ENCODE measurements around the gene POU6F1. TPM values are rescaled to one million over a fixed set of nuclear protein-coding genes. Genes with fewer than 3 reads are reported as not detected.
A peak's percentile ranks its signal among the peaks of the same experiment; 100 is the strongest.
"Not testable (repeated sequence)": the region's sequence is repeated elsewhere in the genome, so short reads cannot be mapped to it uniquely, and the experiment has no call there.

The POU6F1 gene
- polyA plus RNA-seq, 4 donors, result 7.4 to 16.6 (median 10.0) TPM

DNA sequence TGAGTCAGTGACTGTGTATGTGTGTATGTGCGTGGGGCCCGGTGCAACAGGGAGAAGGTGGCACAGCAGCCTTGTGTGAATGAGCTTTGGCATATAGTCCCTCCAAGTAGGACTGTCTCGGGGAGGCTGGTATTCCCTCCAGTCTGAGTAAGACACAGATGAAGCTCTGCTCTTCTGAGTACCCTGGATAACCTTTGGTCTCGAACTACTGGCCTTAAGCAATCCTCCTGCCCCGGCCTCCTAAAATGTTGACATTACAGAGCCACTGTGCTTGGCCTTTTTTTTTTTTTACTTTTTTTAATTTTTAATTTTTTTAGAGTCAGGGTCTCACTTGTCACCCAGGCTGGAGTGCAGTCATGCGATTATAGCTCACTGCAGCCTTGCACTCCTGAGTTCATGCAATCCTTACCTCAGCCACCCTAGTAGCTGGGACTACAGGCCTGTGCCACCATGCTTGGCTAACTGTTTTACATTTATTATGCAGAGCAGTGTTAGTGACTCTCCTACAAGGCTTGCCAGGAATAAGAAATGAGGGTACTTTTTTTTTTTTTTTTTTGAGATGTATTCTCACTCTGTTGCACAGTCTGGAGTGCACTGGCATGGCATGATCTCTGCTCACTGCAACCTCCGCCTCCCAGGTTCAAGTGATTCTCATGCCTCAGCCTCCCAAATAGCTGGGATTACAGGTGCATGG, 11.4 kb upstream of the POU6F1 start:
- no peak for DNase-seq (ENCODE audit: low read depth in 4 of 4, low spot score in 3 of 4)

DNA sequence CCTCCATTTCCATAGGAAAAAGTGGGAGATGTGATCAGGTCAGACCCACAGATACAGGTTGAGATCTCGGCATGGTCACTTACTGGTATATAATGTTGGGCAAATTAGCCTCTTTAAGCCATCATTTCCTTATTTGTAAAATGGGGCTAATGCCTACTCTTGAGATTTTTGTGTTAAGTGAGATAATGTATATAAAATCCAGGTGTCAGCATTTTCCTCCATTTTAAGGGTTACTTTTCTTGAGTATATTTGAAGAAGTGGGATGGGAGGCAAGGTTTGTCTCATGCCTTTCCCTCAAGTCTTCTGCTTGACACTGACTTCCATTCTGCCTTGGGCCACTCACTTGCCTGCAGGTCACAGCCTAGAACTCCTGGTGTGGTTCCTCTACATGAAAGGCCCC, 10.1 kb upstream of the POU6F1 start:
- DNase-seq (ENCODE audit: low read depth in 4 of 4, low spot score in 3 of 4), result no peak

DNA sequence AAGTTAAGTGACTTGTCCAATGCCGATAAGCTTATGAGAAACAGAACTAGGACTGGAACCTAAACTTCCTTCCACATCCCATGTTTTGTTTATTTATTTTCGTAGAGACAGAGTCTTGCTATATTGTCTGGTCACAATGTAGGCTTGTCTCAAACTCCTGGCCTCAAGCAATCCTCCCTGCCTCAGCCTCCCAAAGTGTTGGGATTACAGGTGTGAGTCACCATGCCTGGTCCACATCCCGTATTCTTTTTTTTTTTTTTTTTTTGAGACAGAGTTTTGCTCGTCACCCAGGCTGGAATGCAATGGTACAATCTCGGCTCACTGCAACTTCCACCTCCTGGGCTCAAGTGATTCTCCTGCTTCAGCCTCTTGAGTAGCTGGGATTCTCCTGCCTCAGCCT, 9.2 kb upstream of the POU6F1 start:
- DNase-seq (ENCODE audit: low read depth in 4 of 4, low spot score in 3 of 4), result not testable (repeated sequence)

DNA sequence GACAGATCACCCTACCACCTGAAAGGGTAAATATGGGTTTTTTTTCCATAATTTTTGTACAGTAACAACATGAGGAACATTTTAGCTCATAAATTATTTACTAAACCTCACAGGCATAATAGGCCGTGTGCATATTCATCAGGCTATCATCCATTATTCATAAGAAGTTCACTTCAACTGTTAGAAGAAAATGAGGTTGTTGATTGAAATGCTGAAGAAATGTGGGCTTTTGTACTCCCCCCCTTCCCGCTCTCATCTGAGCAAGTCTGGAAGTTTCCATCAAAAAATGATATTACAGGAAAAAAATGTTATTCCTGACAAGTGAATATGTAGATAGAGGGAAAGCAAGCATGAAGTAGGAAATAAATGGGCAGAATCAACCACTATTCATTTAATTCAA, 7.9 kb upstream of the POU6F1 start:
- DNase-seq (ENCODE audit: low read depth in 4 of 4, low spot score in 3 of 4), result no peak

DNA sequence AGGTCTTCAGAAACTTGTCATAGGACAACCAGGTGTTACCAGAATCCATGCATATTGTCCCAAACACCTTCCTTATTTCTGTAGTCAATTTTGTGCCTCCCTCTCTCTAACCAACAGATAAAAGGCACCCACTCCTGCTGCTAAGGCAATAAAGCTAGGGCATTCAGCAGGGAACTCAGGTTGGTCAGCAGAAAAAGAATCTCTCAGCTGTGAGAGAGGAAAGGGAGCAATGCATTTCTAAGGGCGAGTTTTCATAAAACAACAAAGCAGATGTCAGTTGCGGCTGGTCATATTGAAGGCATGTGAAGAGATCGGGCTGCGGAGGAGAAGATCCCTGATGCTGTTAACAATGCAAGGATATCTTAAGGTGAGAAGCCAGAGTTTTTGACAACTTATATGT, 7.4 kb upstream of the POU6F1 start:
- no peak for DNase-seq (ENCODE audit: low read depth in 4 of 4, low spot score in 3 of 4)

DNA sequence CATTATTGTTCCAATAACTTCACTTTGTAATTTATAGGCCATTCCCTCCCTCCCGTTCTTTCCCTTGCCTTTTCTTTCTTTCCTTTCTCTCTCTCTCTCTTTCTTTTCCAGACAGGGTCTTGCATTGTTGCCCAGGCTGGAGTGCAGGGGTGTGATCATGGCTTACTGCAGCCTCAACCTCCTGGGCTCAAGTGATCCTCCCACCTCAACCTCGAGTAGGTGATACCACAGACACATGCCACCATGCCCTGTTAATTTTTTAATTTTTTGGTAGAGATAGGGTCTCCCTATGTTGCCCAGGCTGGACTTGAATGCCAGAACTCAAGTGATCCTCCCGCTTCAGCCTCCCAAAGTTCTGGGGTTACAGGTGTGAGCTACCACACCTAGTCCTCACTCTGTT, 6.8 kb upstream of the POU6F1 start:
- DNase-seq (ENCODE audit: low read depth in 4 of 4, low spot score in 3 of 4), result no peak

DNA sequence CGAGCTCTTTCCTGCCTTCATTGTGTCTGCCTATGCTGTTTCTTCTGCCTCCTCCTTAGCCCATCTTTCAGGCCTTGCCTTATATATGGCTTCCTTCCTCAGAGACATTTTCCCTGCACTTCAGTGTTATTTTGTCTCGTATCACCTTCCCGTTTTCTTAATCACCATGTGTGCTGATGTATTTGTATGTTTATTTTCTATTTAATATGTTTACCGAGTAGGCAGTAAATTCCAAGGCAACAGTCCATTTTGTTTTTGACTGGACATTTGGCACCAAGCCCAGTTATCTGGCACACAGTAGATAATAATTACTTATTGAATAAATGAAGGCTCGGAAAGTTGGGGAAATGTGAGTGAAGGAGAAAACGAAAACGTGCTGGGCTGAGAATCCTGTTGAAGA, 4.6 kb upstream of the POU6F1 start:
- DNase-seq (ENCODE audit: low read depth in 4 of 4, low spot score in 3 of 4), result no peak

DNA sequence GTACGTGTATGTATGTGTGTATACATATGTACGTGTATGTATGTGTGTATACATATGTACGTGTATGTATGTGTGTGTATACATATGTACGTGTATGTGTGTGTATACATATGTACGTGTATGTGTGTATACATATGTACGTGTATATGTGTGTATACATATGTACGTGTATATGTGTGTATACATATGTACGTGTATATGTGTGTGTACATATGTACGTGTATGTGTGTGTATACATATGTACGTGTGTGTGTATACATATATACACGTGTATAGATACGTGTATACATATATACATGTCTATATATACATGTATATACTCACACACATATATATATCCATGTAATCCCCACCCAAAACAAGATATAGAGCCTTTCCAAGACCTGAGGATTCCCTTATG, 2.0 kb upstream of the POU6F1 start:
- not testable (repeated sequence) for DNase-seq (ENCODE audit: low read depth in 4 of 4, low spot score in 3 of 4)

DNA sequence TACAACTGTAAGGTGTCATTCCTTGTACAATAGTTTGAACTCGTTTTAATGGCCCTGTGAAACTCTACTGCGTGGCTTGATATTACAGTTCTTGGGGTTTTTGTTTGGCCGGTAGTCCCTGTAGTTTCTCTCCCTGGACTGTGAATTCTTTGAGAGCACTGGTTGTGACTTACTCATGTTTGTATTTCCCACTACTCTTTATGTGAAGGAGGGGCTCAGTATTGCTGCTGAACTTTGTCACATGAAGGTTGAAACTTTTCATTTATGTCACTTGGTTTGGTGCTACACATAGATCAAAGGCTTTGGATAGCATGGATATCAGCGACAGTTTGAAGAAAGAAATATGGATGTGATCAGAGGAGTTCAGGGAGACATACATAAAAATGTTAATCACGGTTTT, 1.5 kb upstream of the POU6F1 start:
- no peak for DNase-seq (ENCODE audit: low read depth in 4 of 4, low spot score in 3 of 4)

DNA sequence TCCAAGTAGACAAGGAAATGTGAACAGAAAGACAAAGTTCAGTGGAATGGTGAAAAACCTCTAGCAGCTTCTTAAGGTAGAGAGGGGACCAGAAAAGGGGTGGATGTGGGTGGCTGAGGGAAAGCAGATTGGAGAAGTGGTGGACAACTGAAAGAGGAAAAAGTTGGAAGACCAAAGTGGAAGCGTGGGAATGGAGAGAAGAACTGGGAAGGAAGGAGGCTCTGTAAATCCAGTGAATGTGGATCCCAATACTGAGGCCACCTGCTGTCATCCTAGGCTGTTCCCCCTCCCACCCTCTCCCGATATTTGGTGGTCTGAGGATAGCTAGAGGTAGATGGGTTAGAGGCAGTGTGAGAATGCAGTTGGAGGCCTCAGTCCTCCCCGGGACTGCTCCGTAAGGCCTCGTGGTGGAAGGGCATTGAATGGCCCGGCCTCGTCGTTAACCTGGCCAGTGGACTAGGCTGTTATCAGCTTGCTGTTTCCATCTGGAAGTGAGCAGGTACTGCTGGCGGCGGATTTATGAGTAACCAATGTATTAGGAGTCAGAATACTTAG, 822 bp upstream of the POU6F1 start:
- no peak for DNase-seq (ENCODE audit: low read depth in 4 of 4, low spot score in 3 of 4)

DNA sequence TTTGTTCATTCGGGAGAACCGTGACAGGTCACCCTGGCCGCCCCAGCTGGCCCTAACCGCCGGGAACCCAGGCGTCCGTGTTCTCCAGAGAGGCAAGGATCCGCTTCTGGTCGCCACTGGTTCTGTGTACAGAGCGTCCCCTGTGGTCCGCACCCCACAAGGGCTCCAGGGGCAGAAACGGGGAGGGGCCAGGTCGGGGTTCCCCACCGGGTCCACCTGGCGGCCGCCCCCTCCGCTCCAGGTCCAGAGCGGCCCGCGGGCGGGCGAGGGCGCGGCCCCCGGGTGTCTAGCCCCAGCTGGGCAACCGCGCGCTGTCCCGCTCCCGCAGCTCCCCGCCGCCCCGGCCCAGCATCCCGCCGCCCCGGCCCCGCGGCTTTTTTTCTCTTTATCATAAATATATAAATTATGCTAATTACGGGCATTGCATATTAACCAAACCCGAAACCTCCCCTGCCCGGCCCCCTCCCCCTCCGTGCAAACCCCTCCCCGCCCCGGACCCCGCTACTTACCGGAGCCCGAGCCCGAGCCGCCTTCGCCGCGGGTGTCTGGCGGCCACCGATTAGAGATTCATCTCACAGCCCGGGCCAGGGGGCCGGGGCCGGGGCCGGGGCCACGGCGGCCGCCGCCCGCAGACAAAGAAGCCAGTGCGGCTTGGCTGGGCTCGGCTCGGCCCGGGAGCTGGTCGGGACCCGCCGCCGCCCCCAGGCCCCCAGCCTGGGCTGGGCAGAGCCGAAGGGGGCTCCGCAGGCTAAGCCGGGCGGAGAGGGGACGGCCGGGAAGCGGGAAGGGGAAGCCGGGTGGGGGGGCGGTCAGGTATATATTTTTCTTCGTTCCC, 512 bp downstream of the POU6F1 start:
- DNase-seq (ENCODE audit: low read depth in 4 of 4, low spot score in 3 of 4), result peak in 1 of 4 donors; percentile 14

DNA sequence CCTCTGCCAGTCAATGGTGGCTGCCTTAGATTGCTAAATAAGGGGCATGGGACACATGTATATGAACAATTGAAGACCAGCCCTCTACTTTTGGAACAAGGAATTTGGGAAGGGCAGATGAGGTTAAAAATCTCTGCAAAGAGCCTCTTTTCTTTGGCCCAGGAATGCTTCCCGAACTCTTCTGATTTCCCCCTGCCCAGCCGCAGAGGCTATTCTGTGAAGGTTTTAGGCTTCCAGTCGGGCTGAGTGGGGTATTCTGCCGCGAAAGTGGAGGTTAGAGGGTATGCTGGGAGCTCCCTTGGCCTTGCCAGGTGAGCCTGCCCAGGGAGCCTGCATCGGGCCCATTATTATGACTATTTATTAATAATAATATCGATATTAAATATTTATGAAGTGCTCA, 1.2 kb downstream of the POU6F1 start:
- no peak for DNase-seq (ENCODE audit: low read depth in 4 of 4, low spot score in 3 of 4)

DNA sequence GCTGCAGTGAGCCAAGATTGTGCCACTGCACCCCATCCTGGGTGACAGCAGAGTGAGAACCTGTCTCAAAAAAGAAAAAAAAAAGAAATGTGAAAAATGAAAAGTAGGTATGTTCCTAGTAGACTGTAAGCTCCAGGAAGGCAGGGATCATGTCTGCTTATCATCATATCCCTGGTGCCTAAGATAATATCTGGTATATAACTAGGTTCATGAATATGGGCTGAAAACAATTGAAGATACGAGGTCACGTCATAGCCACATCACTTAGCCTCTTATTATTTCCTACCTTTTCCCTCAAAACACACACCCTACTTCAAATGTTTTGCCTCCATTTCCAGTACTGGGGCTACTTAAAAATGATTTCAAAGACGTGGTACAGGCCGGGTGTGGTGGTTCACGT, 3.0 kb downstream of the POU6F1 start:
- no peak for DNase-seq (ENCODE audit: low read depth in 4 of 4, low spot score in 3 of 4)

DNA sequence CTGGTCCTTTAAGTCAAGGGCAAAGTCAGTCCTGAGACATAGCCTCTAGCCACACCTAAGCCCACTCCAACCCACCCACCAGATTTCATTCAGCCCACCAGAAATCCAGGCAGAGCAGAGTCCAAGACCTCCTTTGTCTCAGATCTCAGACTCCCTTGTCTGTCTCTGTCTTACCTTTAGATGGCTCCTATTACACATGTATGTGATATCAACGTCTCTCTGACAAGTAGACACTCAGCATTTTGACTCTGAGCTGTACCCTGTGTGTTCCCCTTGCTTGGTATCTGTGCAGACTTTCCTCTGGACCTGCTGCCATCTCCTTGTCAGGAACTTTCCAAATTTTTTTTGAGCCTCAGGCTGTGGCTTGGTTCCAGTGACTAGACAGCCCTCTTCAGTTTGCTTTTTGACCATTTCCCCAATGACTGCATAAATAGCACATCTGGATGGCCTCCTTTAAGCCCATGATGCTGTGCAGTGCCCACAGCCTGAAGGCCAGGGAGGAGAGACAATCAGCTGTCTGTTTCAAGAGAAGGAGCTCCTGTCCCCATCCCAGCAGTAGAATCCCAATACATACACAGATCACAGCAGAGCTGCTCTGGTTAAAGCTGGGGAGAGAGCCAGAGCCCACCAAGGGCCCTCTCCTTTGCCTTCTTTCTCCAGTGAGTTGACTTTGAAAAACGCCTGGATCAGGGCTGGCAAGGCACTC, 7.0 kb downstream of the POU6F1 start:
- DNase-seq (ENCODE audit: low read depth in 4 of 4, low spot score in 3 of 4), result no peak

DNA sequence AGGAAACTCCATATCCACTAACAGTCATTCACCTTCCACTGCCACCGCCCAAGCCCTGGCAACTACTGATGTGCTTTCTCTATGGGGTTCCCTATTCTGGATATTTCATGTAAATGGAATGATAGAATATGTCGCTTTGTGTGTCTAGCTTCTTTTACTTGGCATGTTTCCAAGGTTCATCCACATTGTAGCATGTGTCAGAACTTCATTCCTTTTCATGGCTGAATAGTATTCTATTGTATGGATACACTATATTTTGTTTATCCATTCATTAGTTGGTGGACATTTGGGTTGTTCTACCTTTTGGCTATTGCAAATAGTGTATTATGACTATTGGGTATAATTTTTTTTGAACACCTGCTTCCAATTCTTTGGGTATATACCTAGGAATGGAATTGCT, 8.6 kb downstream of the POU6F1 start:
- no peak for DNase-seq (ENCODE audit: low read depth in 4 of 4, low spot score in 3 of 4)

DNA sequence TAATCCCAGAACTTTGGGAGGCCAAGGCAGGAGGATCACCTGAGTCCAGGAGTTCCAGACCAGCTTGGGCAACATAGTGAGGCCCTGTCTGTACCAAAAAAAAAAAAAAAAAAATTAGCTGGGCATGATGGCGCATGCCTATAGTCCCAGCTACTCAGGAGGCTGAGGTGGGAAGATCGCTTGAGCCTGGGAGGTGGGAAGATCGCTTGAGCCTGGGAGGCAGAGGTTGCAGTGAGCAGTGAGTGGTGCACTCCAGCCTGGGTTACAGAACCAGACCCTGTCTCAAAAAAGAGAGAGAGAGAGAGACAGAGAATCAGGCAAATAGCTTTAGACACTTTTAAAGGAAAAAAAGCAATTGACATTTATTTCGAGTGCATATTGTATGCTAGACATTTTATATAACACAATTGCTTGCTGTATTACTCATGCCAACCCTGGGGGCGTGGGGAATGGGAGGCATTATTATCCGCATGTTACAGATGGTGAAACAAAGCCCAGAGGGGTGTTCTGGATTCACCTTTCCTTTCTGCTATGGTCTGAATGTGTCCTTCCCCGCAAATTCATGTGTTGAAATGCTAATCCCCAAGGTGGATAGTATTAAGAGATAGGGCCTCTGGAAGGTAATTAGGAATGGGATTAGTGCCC, 9.7 kb downstream of the POU6F1 start:
- DNase-seq (ENCODE audit: low read depth in 4 of 4, low spot score in 3 of 4), result no peak

DNA sequence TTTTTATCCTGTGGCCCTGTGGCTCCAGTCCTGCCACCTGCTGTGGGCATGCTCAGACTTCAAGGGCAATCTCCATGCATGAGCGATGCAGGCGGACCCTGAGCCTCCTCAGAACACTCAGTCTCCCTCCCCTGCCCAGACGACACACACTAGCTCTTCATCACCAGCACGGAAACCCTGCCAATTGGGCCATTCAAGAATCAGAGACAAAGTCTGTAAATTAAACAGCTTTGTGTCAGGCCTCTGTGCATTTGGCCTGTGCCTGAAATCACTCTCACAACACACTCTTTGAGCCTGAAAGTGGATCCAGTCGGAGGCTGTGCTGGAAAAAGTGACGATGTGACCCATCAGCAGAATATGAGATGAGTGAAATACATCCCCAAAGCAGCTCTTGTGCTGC, 12.5 kb downstream of the POU6F1 start:
- DNase-seq (ENCODE audit: low read depth in 4 of 4, low spot score in 3 of 4), result no peak

DNA sequence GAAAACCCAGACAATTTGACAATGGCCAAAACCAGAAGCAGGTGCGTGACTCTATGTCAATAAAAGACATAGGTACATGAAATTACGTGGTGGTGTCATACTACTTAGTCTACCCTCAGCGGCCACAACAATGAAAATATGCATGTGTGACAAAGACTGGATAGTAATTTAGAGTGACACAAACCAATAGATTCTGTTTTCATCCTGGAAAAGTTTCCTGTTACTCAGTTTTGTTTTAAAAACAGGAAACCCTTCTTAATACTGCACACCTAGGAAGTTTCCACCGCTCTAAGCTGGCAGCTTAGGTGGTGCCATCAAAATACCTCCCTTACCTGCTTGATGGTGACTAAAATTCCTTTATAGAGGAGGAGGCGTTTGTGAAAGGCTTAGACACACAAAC, 15.1 kb downstream of the POU6F1 start:
- no peak for DNase-seq (ENCODE audit: low read depth in 4 of 4, low spot score in 3 of 4)

DNA sequence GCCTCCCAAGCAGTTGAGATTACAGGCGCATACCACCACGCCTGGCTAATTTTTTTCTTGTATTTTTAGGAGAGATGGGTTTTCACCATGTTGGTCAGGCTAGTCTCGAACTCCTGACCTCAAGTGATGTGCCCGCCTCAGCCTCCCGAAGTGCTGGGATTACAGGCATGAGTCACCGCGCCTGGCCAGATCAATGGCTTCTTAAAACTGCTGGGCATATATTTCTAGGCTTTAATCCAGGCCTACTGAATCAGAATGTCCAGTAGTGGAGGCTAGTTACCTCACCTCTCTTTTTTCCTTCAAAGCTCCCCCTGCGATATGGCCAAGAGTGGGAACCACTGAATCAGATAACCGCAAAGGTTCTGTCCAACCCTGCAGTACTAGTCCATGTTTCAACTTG, 17.1 kb downstream of the POU6F1 start:
- DNase-seq (ENCODE audit: low read depth in 4 of 4, low spot score in 3 of 4), result no peak

DNA sequence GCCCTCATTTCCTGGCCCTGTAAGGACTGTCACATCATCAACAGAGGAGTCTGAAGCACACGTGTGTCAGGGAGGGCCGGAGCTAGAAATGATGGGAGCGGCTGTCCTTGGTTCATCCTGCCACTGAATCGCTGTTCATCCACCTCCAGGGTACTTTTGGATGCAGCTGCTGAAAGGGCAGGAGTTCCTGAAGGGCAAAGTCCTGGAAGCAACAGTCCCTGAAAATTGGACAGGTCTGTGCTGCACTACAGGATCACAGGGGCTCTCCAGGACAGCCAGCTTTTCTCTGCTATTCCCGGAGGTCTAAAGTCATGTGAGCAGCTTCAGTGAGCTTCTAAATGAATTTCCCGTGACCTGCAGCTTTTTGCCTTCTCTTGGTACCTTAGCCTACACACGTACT, 17.7 kb downstream of the POU6F1 start:
- no peak for DNase-seq (ENCODE audit: low read depth in 4 of 4, low spot score in 3 of 4)

DNA sequence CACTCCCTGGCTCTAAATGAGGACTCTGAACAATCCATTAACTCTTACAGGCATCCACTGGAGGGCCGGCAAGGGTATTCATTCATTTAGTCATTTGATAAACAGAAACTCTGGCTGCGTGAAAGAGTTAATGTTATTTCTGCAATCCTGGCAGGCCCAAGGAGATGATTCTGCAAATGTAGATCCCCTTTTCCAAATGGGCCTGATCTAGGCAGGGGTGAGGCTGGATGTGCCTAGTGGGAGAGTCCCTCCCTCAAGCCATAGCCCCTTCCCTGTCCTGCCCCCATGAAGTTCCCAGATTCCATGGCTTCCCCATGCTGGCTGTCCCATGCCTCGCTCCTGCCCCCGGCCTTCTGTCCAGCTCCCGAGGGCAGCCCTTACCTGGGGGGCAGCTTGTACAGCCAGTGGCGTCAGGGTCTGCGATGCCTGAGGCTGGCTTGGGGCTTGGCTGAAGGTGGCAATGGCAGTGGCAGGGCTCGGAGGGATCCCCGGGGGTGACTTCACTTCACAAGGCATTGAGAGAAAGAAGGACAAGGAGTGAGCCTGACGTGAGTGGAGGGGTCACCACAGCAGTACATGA, 18.4 kb downstream of the POU6F1 start:
- DNase-seq (ENCODE audit: low read depth in 4 of 4, low spot score in 3 of 4), result no peak

All from left renal pelvis (tissue), 4 donors.